HUES48 (cell line): Measurements from ENCODE around the gene CDH13.

Experiments used
- H3K27ac ChIP-seq: one replicate; pipeline ENCODE4 v1.7.0; 2013; ENCODE audit warnings: low read depth, low read length, inconsistent platforms
- H3K27me3 ChIP-seq: 2 replicates; pipeline ENCODE4 v1.6.1; 2013; ENCODE audit warnings: mild to moderate bottlenecking, low read length; ENCODE audit not compliant: control insufficient read depth, insufficient read depth
- H3K36me3 ChIP-seq: 2 replicates; pipeline ENCODE4 v1.6.1; 2013; ENCODE audit warnings: low read length; ENCODE audit not compliant: control insufficient read depth, insufficient read depth
- H3K4me1 ChIP-seq: 2 replicates; pipeline ENCODE4 v1.6.1; 2013; ENCODE audit warnings: mild to moderate bottlenecking, low read length; ENCODE audit not compliant: control insufficient read depth, insufficient read depth
- H3K4me3 ChIP-seq: 2 replicates; pipeline ENCODE4 v1.5.1; 2013; ENCODE audit warnings: mild to moderate bottlenecking, low read depth, low read length
- H3K9ac ChIP-seq: 2 replicates; pipeline ENCODE4 v1.6.1; 2013; ENCODE audit warnings: mild to moderate bottlenecking, low read depth, low read length, moderate library complexity
- H3K9me3 ChIP-seq: 2 replicates; pipeline ENCODE4 v1.6.1; 2013; ENCODE audit warnings: low read length; ENCODE audit not compliant: control insufficient read depth, insufficient read depth

Gene CDH13

DNA sequence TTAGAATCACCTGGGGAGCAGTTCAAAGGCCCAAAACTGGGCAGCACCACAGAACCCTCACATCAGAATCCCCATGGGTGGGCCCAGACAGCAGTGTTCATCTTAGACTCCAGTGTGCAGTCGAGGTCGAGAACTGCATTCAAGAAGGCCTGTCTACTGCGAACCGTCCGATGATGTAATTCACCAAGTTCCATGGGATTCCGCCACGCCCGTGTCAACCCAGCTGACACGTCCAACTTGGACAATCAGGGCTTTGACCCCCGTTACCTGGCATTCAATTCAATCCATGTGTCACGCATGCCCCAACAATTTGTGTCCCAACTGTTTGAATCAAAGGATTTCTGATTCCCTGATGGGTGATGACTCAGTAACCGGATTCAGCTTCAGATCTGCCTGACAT lies 1190.3 kb downstream of the CDH13 start:
- H3K36me3 ChIP-seq = peaks cover 6% of the 10 kb centered on the region
- H3K9me3 ChIP-seq = no peaks in the 10 kb centered on the region
- H3K4me3 ChIP-seq = no peak overlapping the region
- no peaks in the 10 kb centered on the region for H3K27me3 ChIP-seq
- H3K27ac ChIP-seq = no peak overlapping the region
- peaks cover 25% of the 10 kb centered on the region for H3K4me1 ChIP-seq
- no peak overlapping the region for H3K9ac ChIP-seq

DNA sequence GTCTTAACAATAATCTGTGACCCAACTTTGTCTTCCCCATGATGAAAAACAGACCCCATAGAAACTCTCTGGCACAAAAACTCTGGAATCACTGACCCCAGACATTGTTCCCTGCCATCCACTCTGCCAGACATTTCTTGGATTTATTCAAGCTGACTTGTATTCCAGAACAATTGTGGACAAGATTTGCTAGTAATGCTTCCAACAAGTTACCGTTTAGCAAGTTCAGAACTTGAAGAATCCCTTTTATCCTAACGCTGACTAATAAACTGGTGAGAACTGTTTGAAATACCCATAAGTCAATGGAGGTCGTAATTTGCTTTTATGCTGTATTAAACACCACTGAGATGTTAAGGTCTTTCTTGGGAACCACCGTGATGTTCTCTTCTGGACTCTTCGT lies 1191.5 kb downstream of the CDH13 start:
- Histone ChIP-seq H3K9ac (no peak overlapping the region), H3K9me3 (no peaks in the 10 kb centered on the region), H3K36me3 (no peaks in the 10 kb centered on the region), H3K27ac (no peak overlapping the region), H3K27me3 (no peaks in the 10 kb centered on the region), H3K4me3 (no peak overlapping the region), H3K4me1 (peaks cover 15% of the 10 kb centered on the region)

DNA sequence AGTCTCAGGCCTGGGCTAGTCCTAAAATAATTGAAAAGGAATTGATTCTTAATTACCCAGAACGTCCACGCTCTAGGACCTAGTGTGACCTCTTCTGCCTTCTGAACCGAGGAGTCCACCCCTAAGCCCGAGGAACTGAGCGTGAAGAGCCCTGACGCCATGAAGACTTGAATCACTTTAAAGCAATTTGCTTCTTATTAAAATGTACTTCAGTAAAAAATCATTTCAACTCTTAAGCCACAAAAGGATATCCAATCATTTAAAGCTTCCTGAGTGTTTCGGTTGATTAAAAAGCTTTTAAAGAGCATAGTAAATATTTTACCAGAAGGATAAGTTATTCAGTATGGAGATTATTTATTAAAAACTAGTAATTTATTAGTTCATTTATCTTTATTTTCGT lies 1192.6 kb downstream of the CDH13 start:
- Histone ChIP-seq H3K4me1 (peaks cover 8% of the 10 kb centered on the region), H3K27me3 (no peaks in the 10 kb centered on the region), H3K9ac (no peak overlapping the region), H3K27ac (no peak overlapping the region), H3K36me3 (no peaks in the 10 kb centered on the region), H3K4me3 (no peak overlapping the region), H3K9me3 (no peaks in the 10 kb centered on the region)

DNA sequence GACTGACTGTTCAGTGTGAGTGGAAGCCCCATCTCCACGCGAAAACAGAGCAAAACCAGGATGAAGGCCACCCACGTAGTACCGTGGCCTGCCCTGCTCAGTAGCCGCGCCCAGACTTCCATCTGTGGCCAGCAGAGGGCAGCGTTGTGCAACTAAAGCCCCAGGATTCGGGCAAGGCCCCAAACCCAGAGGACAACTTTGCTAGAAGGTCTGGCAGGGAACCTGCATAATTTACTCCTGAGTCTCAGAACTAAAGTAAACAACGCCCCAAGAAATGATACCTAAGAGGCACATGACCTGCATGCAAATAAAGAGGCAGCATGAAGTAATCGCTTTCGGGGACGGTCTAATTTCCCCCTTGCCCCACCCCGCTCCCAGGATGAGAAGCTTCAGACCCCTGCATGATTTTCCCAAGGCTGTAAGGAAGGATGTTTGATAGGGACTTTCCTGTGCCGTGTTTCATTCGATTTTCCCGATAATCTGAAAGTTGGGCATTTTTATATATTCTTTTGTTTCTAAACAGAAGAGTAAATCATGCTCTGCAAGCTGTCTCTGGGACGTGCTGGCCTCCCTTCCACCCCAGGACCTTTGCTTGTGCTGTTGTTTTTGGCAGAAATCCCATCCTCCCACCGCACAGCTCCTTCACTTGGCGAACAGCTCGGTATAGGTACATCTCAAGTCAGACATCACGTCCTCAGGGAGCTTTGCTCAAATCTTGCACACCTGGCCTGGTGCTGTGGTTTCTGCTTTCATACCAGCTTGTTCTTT lies 1199.6 kb downstream of the CDH13 start:
- H3K9ac ChIP-seq = no peak overlapping the region
- H3K36me3 ChIP-seq = no peaks in the 10 kb centered on the region
- H3K27ac ChIP-seq = no peak overlapping the region
- H3K27me3 ChIP-seq = no peaks in the 10 kb centered on the region
- H3K4me3 ChIP-seq = no peak overlapping the region
- H3K9me3 ChIP-seq = no peaks in the 10 kb centered on the region
- peaks cover 18% of the 10 kb centered on the region for H3K4me1 ChIP-seq

DNA sequence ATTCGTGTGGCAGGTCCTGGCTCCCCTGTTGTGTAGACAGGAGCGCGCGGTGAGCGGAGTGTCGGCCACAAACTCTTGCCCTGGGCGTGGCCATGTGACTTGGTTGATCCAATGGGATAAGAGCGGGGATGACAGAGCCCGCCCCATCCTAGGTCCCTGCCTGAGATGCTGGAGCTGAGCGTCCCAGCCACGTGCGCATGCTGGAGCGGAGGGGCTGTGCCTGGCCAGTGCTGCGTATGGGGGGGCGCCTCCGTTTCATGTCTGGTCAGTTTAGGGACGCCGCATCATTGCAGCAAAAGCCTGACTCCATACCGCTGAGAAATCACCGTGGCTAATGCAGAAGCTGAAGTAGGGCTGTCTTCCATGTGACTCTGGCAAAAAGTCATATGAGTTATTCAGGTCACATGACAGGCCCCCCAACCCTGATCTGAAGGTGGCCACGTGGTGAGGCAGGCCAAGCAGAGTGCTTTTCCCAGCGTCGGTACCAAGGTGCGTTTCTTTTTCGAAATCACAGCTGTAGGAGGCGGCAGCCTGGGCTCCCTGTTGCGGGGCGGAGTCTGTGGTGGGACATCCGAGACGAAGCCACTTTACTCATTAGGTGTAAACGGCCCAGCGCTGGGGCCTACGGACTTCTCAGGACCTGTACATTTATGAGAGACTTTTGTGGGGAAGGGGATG lies 1203.5 kb downstream of the CDH13 start:
- H3K4me1 ChIP-seq = peaks cover 16% of the 10 kb centered on the region
- no peaks in the 10 kb centered on the region for H3K36me3 ChIP-seq
- no peak overlapping the region for H3K9ac ChIP-seq
- no peak overlapping the region for H3K4me3 ChIP-seq
- no peaks in the 10 kb centered on the region for H3K27me3 ChIP-seq
- no peak overlapping the region for H3K27ac ChIP-seq
- H3K9me3 ChIP-seq = no peaks in the 10 kb centered on the region

DNA sequence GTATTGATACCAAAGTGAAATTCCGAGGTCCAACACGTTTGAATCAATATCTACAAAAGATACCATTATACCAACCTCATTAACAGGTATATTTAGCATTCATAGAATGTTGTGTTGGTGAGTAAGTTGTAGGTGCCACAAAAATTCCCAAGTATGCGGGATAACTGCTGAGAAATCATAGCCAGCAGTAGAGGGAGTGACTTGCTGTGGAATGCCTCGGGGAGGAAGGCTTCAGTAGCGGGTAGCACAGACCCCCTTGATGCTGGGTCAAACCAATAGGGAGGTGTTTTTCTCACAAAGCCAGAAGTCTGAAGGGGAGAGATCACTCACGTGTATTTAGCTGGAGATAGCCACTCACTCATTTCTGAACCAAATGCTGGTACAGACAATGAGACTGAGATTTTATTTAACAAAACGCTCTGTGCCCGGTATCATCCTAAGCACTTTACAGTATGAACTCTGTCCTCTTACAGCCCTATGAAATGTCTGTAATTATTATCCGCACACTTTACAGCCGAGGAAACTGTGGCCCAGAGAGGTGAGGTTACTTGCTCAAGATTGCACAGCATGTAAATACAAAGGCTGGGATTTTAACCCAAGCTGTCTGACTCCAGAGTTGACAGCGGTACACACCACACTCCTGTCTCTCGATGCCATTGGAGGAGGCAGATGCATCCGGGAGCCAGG lies 1204.1 kb downstream of the CDH13 start:
- Histone ChIP-seq H3K4me3 (no peak overlapping the region), H3K9me3 (no peaks in the 10 kb centered on the region), H3K36me3 (no peaks in the 10 kb centered on the region), H3K27me3 (no peaks in the 10 kb centered on the region), H3K4me1 (peaks cover 20% of the 10 kb centered on the region), H3K9ac (no peak overlapping the region), H3K27ac (no peak overlapping the region)

DNA sequence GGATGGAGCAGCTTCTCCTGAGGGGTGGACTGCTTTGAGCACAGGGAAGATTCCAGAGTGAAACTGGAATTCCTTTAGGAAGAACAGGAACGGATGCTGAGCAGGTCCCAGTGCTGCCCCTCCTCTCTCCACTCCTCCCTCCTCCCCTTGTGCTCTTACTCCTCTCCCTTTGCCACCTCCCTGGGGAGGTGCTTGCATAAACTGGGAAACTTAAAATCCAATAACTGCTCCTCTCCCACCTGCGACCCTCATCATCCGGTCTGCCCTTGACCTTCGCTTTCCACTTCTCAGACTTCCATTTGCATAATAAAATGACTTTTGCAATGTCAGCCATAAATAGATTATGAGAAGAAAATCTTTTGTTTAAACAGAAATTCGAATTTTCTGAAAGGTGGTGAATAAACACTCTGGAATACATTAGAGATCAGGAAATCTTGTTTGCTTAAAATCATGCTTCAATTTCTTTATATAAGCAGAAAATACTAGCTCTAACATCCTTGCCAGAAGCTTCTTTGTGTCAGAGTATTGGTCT lies 1204.8 kb downstream of the CDH13 start:
- H3K36me3 ChIP-seq = no peaks in the 10 kb centered on the region
- no peak overlapping the region for H3K9ac ChIP-seq
- no peaks in the 10 kb centered on the region for H3K27me3 ChIP-seq
- no peak overlapping the region for H3K4me3 ChIP-seq
- no peak overlapping the region for H3K27ac ChIP-seq
- peaks cover 25% of the 10 kb centered on the region for H3K4me1 ChIP-seq
- H3K9me3 ChIP-seq = no peaks in the 10 kb centered on the region

DNA sequence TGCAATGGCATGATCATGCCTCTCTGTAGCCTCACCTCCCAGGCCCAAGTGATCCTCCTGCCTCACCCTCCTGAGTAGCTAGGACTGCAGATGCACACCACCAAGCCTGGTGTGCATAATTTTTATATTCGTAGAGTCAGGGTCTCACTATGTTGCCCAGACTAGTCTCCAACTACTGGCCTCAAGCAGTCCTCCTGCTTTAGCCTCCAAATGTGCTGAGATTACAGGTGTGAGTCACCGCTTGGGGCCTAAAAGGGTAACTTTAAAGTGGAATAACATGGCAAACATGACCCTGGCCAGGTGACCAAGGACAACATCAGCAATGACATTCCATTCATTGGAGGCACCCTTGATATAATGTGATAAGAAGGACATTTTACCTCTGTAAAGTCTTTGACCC lies 1207.2 kb downstream of the CDH13 start:
- Histone ChIP-seq H3K27ac (no peak overlapping the region), H3K4me1 (peaks cover 33% of the 10 kb centered on the region), H3K36me3 (no peaks in the 10 kb centered on the region), H3K27me3 (no peaks in the 10 kb centered on the region), H3K9me3 (no peaks in the 10 kb centered on the region), H3K4me3 (no peak overlapping the region), H3K9ac (no peak overlapping the region)

DNA sequence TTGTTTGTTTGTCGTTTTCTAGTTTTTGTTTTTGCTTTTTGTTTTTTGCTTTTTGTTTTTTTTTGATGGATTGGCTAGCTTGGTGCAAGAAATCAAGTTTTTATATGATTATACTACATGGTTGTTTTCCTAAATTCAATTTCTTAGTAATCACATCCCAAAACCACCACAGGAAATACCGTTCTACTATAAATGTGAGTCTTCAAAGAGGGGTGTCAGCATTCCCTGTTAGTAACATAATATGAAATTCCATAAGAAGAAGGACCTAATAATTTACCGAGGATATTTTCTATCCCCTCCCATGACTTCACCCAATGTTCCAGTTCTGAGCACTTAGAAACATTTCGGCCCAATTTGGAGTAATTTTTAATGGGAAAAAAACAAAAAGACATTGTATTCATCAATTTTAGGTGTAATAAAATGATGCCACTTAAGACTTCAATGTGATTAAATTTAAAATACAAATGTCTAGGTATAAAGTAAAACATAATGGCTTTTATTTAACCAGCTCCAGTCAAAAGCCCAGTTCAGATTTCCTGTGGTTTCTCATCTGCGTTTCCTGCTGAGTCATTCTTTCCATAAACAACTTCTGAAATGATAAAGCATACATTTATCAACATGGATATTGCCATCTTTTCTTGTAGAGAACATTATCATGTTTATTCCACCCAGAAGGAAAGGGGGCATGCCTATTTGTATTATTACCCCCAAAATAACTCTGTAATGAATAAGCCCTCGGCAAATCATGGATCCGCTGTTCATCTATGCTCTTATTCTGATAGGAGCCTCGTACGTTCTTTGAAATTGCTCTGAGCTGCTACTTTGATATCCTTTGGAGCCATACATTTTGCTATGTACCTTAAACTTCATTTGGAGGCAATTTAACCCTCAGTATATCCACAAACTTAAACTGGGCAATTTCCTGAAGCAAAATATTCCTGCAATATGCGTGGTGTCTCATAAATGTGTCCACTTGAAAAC lies 1209.1 kb downstream of the CDH13 start:
- no peak overlapping the region for H3K4me3 ChIP-seq
- no peaks in the 10 kb centered on the region for H3K36me3 ChIP-seq
- peaks cover 41% of the 10 kb centered on the region for H3K4me1 ChIP-seq
- no peaks in the 10 kb centered on the region for H3K27me3 ChIP-seq
- no peaks in the 10 kb centered on the region for H3K9me3 ChIP-seq
- no peak overlapping the region for H3K27ac ChIP-seq
- no peak overlapping the region for H3K9ac ChIP-seq

DNA sequence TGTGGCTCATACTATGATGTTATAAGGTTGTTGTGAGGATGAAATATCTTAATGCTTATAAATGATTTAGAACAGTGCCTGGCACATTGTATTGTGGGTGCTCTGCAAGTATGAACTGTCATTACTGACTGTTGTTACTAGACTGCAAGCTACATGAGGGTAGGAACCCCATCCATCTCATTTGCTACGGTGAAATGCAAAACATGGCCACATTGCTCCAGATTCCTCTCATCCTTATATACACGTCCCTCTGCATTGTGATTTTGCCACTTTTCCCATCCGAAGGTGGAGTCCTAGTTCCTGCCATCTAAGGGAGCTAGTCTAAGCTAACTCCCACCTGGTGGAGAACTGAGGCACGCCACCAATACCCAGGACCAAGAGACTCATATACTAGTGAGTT lies 1210.8 kb downstream of the CDH13 start:
- no peak overlapping the region for H3K4me3 ChIP-seq
- H3K36me3 ChIP-seq = no peaks in the 10 kb centered on the region
- no peaks in the 10 kb centered on the region for H3K27me3 ChIP-seq
- H3K9me3 ChIP-seq = no peaks in the 10 kb centered on the region
- H3K9ac ChIP-seq = no peak overlapping the region
- peaks cover 51% of the 10 kb centered on the region for H3K4me1 ChIP-seq
- no peak overlapping the region for H3K27ac ChIP-seq
